Esophagus mucosa (tissue), 1 donor: ENCODE results near the gene CTAG1B. TPM values are rescaled to one million over a fixed set of nuclear protein-coding genes. Genes with fewer than 3 reads are reported as not detected.
"Not testable (repeated sequence)": the region's sequence is repeated elsewhere in the genome, so short reads cannot be mapped to it uniquely, and the experiment has no call there.

Experiments used
- ATAC-seq: fragments of 200-7000 bp; cut with Tn5 transposase; one replicate; pipeline ENCODE4 v1.9.1; 2020
- total RNA-seq: library from RNA; stranded (reverse); gene quantifications from one replicate; pipeline ENCODE4 v1.2.4, GENCODE V29; 2023
- donor health status: DM: yes; HTN: yes; CAD: no.

CTAG1B gene
- total RNA-seq = not detected

GRCh38 chrX:154619182-154619581 is at the start of gene CTAG1B:
TSS of gene CTAG1B (minus strand) at chrX:154619282. CDS start at chrX:154619218, 64 bp downstream.
- peak; percentile 29 for ATAC-seq

GRCh38 chrX:154661899-154662298 is 42.8 kb upstream of the CTAG1B start:
- ATAC-seq = no peak

GRCh38 chrX:154661170-154661569 is 42.1 kb upstream of the CTAG1B start:
- ATAC-seq = no peak

GRCh38 chrX:154660541-154660940 is 41.5 kb upstream of the CTAG1B start:
- ATAC-seq = no peak

DNA sequence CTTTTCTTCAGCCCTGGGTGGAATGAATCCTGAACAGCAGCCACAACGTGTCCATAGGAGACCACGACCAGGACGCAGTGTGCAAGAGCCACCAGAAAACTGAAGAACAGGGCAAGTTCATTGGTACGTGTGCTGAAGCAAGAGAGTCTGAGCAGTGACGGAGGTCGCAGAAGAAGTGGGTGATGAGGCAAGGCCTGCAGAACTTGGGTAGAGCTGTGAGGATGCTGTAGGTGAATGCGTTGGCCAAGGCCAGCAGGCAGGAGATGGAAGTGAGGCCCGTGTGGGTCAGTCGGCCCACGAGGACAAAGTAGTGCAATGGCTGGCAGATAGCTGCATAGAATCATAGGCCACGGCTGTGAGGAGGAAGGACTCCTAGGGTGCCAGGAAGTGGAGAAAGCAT is 39.9 kb upstream of the CTAG1B start:
- ATAC-seq = no peak

GRCh38 chrX:154658187-154658586 is 39.1 kb upstream of the CTAG1B start:
- ATAC-seq = no peak

GRCh38 chrX:154657226-154657805 is 38.2 kb upstream of the CTAG1B start:
- no peak for ATAC-seq

GRCh38 chrX:154655786-154656185 is 36.7 kb upstream of the CTAG1B start:
- no peak for ATAC-seq

- ATAC-seq = no peak
Observed at GRCh38 chrX:154655346-154655745, 36.3 kb upstream of the CTAG1B start.

GRCh38 chrX:154654925-154655324 is 35.8 kb upstream of the CTAG1B start:
- no peak for ATAC-seq

DNA sequence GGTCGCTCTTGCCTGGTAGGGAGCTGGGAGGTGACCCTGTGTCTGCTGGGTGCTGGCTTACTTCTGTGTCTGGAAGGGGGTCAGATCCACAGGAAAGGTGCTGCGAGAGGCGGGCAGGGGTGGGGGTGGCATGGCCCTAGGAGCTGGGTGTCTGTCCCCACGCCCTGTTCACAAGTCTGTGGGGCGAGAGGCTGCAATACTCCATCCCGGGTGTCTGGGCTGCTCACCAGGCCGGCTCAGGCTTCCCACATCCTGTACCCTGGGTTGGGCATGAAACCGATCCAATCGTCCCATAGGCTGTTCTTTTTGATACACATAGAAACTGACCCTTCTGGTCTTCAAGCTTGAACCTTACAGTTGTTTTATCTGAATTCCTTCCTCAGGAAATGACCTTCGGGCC is 35.3 kb upstream of the CTAG1B start:
- no peak for ATAC-seq

GRCh38 chrX:154653413-154653812 is 34.3 kb upstream of the CTAG1B start, which contains the start of gene CTAG2:
TSS of gene CTAG2 (minus strand) at chrX:154653579. CDS start at chrX:154653515, 64 bp downstream.
- peak; percentile 18 for ATAC-seq

DNA sequence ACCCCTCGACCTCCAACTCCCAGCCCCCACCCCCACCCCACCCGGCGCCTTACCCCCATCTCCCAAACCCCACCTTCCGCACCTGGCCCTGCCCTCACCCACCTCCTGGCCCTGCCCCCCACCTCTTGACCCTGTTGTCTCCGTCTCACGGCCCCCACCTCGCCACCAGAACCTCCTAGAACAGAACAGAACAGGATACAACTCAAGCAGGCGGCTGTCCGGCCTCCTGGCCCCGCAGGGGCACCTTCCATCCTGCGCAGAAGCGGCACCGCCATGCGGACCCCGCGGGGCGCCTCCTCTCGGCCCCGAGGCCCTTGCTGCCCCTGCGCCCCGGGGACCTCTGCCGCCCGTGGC is 33.9 kb upstream of the CTAG1B start:
- no peak for ATAC-seq

DNA sequence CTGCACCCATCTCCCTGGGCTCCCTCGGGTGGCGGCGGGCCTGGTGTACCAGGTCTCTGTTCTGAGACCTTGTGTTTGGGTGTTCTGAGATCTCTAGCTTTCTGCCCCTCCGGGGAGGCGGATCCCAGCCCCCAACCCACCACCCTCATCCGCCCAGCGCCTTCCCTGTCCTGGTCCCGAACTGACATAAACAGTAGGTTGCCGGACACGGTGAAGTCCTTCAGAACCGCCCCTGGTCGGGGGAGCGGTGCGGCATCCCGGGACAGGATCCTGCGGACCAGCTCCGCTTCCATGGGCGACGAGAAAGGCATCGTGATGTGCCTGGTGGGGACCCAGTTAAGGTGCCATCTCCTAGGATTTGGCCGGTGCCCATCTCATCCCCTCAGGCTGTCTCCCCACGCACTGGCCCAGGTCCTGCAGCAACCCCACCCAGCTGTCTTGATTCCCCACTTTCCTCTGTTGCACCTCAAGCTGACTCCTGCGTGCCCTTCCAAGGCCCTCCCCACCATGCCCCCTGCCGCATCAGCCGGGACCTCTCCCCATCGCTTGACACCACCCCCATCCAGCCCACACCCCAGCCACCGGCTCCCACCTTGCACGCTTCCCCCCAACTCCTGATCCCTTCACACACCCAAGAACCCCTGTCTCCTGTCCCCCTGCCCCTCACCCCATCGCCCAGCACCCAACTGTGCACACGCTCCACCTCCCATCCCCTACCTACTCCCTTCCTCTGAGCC is 33.4 kb upstream of the CTAG1B start:
- ATAC-seq = no peak

DNA sequence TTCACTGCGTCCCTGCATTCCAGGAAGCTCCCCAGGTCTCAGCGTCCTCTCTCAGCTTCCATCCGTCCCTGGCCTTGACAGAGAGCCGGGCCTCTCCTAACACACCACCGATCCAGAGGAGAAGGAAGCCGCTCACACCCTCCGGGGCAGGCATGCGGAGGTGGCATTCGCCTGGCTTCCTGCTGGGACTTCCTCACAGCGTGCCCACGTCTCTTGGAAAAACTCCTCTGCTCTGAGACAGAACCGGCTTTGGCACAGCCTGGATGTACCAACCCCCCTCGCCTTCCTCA is 31.1 kb upstream of the CTAG1B start:
- no peak for ATAC-seq

GRCh38 chrX:154649503-154650220 is 30.6 kb upstream of the CTAG1B start:
- ATAC-seq = no peak

GRCh38 chrX:154648931-154649330 is 29.8 kb upstream of the CTAG1B start:
- ATAC-seq = no peak

DNA sequence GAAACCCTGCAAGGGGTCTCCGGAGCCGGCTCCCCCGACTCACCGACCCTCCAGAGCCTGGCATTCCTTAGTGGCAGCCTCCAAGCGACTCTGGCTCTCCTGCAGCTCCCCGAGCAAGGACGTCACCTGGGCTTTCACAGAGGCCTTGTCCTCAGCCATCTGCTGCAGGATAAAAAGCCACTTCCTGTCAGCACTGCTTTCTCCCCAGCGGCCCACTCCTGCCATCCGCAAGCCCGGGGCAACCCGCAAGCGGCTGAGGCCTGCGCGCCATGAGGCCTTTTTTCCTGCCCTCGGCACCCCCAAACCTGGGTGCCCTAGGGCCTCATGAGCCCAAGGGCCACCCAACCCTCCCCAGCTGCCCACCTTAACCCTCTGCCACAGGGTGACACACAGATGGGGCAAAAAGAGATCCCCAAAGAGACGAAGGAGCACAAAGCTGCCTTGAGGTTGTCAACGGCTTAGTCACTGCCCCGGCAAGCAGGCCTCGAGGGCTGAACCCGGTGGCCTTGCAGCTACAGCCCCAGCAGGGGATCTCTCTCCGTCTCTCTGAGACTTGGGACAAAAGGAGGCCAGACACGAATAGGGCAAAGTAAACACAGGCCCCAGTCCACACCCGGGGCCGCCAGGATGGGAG is 26.8 kb upstream of the CTAG1B start:
- not testable (repeated sequence) for ATAC-seq

GRCh38 chrX:154643708-154644107 is 24.6 kb upstream of the CTAG1B start:
- ATAC-seq = not testable (repeated sequence)

DNA sequence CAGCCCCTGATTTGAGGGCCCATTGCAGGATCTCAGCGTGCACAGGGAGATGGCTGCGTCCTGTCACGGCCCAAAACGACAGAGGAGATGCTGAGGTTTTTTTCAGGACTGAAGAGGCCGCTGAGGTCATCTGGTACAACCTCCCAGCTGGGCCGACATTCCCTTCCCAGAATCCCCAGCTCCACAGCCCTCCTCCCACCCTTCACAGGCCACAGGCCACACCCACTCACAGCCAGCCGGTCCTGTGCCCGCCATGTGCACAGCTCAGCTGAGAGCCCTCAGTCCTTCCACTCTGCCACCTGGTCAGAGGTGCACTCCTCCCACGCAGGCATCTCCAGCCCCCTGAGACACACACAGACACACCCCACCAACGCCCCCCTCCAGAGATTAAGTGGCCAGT is 22.7 kb upstream of the CTAG1B start:
- peak; percentile 26 for ATAC-seq

DNA sequence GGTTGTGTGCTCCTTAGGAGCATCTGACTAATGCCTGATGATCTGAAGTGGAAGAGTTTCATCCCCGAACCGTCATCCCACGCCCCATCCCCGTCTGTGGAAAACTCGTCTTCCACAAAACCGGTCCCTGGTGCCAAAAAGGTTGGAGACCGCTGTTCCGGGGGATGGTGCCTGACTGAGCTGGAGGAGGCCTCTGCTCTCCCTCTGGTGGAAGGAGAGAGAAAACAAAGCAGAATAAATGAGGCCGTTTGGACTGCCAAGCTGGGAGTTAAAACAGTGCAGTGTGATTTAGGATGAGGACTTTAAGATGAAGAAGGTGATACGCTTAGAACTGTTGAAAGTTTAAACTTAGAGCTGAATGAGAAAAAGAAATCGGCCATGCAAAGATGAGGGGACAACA is 14.6 kb upstream of the CTAG1B start:
- not testable (repeated sequence) for ATAC-seq

- not testable (repeated sequence) for ATAC-seq
Observed at GRCh38 chrX:154630949-154631348, 11.9 kb upstream of the CTAG1B start.

- peak; percentile 45 for ATAC-seq
Observed at GRCh38 chrX:154628960-154629359, 9.9 kb upstream of the CTAG1B start.
